ENCODE data around the gene S1PR2. TPM values are rescaled to one million over a fixed set of nuclear protein-coding genes. Genes with fewer than 3 reads are reported as not detected.
"Not testable (repeated sequence)": the region's sequence is repeated elsewhere in the genome, so short reads cannot be mapped to it uniquely, and the experiment has no call there.

Gene S1PR2
- total RNA-seq, 1 experiment from 2014 or later: 7.0 TPM

- Histone ChIP-seq H3K36me3 (no peaks in the 10 kb centered on the region), H3K27me3 (replicated peaks) (no peaks in the 10 kb centered on the region), H3K4me3 (no peak overlapping the region), H3K4me1 (replicated peaks) (peaks cover 11% of the 10 kb centered on the region), H3K27ac (no peak overlapping the region), H3K9me3 (replicated peaks) (no peaks in the 10 kb centered on the region; the same call in 1 of the 2 replicates)
- no peak for DNase-seq (ENCODE audit: low read depth in 1 of 2, low spot score in 2 of 2)
These were observed 27.4 kb downstream of the S1PR2 start for GRCh38 chr19:10203686-10204085.

DNA sequence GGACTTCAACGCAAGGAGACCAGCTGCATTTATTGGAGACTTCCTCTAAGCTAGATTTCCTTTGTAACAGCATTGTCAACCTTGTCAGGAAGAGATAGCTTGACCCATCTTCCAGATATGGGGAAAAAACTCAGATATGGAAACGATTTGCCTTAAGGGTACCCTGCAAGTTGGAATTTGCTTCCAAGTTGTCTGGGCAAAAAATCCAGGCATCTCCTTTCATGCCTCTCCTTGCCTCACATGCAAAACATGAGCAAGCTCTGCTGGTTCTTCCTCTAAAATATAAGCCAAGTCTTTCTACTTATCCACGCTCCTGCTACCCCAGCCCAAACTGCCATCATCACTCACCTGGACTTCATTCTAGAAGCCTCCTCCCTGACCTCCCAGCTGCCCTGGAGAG lies 30.0 kb downstream of the S1PR2 start:
- no peak for DNase-seq (ENCODE audit: low read depth in 1 of 2, low spot score in 2 of 2)
- no peaks in the 10 kb centered on the region for H3K9me3 ChIP-seq (replicated peaks)
- peaks cover 3% of the 10 kb centered on the region for H3K4me1 ChIP-seq (replicated peaks)
- no peaks in the 10 kb centered on the region for H3K27me3 ChIP-seq (replicated peaks)
- H3K36me3 ChIP-seq: no peaks in the 10 kb centered on the region
- H3K4me3 ChIP-seq: no peak overlapping the region
- no peak overlapping the region for H3K27ac ChIP-seq

DNA sequence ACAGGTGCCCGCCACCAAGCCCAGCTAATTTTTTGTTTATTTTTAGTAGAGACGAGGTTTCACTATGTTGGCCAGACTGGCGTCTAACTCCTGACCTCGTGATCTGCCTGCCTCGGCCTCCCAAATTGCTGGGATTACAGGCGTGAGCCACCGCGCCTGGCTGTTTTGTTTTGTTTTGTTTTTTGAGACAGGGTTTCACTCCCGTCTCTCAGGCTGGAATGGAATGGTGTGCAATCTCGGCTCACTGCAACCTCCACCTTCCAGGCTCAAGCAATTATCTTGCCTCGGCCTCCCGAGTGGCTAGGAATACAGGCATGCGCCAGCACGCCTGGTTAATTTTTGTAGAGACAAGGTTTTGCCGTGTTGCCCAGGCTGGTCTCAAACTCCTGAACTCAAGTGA lies 31.0 kb downstream of the S1PR2 start:
- not testable (repeated sequence) for H3K27me3 ChIP-seq (replicated peaks); H3K4me1 ChIP-seq (replicated peaks); H3K9me3 ChIP-seq (replicated peaks); H3K27ac ChIP-seq; H3K4me3 ChIP-seq; DNase-seq (ENCODE audit: low read depth in 1 of 2, low spot score in 2 of 2); H3K36me3 ChIP-seq

- DNase-seq (ENCODE audit: low read depth in 1 of 2, low spot score in 2 of 2); H3K4me1 ChIP-seq (replicated peaks); H3K27me3 ChIP-seq (replicated peaks); H3K27ac ChIP-seq; H3K4me3 ChIP-seq; H3K9me3 ChIP-seq (replicated peaks); H3K36me3 ChIP-seq: not testable (repeated sequence)
These were observed 32.1 kb downstream of the S1PR2 start for GRCh38 chr19:10198889-10199644.

DNA sequence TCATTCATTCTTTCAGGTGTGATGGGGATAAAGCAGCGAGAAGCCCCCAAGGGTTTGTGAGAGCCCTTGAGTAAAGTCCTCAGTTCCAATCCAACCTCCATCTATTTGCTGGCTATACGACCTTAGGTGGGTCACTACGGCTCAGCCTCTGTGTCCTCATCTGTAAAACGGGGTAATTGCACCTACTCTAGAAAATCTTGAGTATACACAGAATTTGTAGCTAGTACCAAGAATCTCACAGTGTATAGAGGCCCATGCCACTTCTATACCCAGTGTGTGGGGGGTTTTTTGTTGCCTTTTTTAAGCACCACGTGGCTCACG lies 36.0 kb downstream of the S1PR2 start:
- peaks cover 39% of the 10 kb centered on the region for H3K36me3 ChIP-seq
- peaks cover 25% of the 10 kb centered on the region for H3K4me1 ChIP-seq (replicated peaks)
- H3K27ac ChIP-seq: no peak overlapping the region
- DNase-seq (ENCODE audit: low read depth in 1 of 2, low spot score in 2 of 2): no peak
- peak overlapping the region; percentile 78 for H3K4me3 ChIP-seq
- no peaks in the 10 kb centered on the region for H3K27me3 ChIP-seq (replicated peaks)
- H3K9me3 ChIP-seq (replicated peaks): no peaks in the 10 kb centered on the region

DNA sequence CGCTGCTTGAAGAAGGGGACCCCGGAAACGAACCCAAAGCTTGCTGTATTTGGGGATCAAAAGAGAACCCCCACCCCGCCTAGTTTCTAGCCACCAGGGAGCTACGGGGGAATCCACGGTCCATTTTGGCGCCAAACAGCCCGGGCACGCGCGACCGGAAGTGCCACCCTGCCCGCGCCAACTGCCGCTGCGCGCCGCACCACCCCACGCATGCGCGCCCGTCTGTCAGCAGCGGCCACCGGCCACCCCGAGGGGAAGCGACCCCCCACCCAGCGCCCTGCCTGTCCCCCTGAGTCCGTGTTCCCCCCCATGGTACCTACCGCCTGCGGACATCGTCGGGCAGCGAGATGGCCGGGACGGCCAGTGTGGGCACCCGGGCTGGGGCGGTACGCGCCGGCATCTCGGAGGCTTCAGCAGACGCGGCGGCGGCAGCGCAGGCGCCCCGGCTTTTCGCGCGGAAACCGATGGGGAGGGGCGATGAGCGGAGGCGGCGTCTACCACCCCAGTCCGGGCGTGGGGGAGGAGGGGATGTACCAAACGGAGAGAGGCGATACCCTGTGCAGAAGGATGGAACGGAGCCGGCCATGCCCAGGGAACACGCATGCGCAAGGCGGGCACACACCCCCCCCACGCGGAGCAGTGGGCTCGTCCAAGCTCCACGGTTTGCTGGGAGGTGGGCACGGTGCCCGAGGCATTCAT lies 36.5 kb downstream of the S1PR2 start, which contains the start of gene DNMT1:
TSS of gene DNMT1 (minus strand) at position 454 of the 699 bp plus-strand sequence. CDS start at position 400, 54 bp downstream.
- H3K9me3 ChIP-seq (replicated peaks): no peaks in the 10 kb centered on the region

GRCh38 chr19:10193790-10194499 lies 37.2 kb downstream of the S1PR2 start:
- DNase-seq (ENCODE audit: low read depth in 1 of 2, low spot score in 2 of 2): peak; percentile 59 to 90
- Histone ChIP-seq H3K4me3 (peak overlapping the region; percentile 78), H3K27me3 (replicated peaks) (no peaks in the 10 kb centered on the region), H3K27ac (peak overlapping the region; percentile 95), H3K9me3 (replicated peaks) (no peaks in the 10 kb centered on the region), H3K36me3 (peaks cover 47% of the 10 kb centered on the region), H3K4me1 (replicated peaks) (peaks cover 25% of the 10 kb centered on the region)

More for the DNA sequence above, 36.5 kb downstream of the S1PR2 start, which contains the start of gene DNMT1:
- H3K4me3 ChIP-seq: peak within 1 kb of the TSS; percentile 78
- H3K4me1 ChIP-seq (replicated peaks): peaks cover 25% of the 10 kb centered on the region
- peaks cover 44% of the 10 kb centered on the region for H3K36me3 ChIP-seq
- H3K27ac ChIP-seq: peak within 1 kb of the TSS; percentile 95
- peak; percentile 98 to 99 for DNase-seq (ENCODE audit: low read depth in 1 of 2, low spot score in 2 of 2)
- H3K27me3 ChIP-seq (replicated peaks): no peaks in the 10 kb centered on the region

DNA sequence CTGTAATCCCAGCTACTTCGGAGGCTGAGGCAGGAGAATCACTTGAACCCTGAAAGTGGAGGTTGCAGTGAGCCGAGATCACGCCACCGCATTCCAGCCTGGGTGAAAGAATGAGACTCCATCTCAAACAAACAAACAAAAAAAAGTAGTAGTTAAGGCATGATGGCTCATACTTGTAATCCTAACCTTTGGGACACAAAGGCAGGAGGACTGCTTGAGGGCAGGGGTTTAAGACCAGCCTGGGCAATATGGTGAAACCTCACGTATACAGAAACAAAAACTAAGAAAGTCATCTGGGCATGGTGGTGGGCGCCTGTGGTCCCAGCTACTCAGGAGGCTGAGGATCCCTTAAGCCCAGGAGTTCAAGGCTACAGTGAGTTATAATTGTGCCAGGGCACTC lies 38.2 kb downstream of the S1PR2 start:
- Histone ChIP-seq H3K9me3 (replicated peaks) (no peaks in the 10 kb centered on the region), H3K27ac (0 out of 2 replicates have a peak overlapping the region, but pooled peaks have one; percentile 18), H3K4me1 (replicated peaks) (peaks cover 25% of the 10 kb centered on the region), H3K4me3 (peak overlapping the region; percentile 78; the same call in 1 of the 2 replicates), H3K27me3 (replicated peaks) (no peaks in the 10 kb centered on the region), H3K36me3 (peaks cover 57% of the 10 kb centered on the region)
- DNase-seq (ENCODE audit: low read depth in 1 of 2, low spot score in 2 of 2): no peak

DNA sequence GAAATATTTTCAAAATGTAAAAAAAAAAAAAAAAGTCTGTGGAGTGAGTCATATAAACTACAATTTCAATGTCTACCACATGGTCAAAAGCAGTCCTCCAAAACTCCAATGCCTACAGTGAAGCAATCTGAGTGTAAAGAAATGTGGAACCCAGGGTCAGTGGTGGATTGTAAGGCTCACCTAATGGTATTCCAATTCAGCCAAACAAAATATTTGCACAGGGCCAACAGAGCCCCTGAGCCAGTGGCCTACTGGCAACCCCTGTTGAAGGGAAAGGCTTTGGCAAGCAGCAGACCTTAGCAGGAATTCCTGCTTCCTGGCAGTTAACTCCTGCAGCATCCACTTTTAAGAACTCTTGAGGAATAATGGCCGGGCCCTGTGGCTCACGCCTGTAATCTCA lies 39.8 kb downstream of the S1PR2 start:
- peaks cover 25% of the 10 kb centered on the region for H3K4me1 ChIP-seq (replicated peaks)
- DNase-seq (ENCODE audit: low read depth in 1 of 2, low spot score in 2 of 2): peak; percentile 35 to 48
- no peak overlapping the region for H3K4me3 ChIP-seq
- H3K27ac ChIP-seq: no peak overlapping the region
- peaks cover 73% of the 10 kb centered on the region for H3K36me3 ChIP-seq
- H3K9me3 ChIP-seq (replicated peaks): no peaks in the 10 kb centered on the region
- no peaks in the 10 kb centered on the region for H3K27me3 ChIP-seq (replicated peaks)

DNA sequence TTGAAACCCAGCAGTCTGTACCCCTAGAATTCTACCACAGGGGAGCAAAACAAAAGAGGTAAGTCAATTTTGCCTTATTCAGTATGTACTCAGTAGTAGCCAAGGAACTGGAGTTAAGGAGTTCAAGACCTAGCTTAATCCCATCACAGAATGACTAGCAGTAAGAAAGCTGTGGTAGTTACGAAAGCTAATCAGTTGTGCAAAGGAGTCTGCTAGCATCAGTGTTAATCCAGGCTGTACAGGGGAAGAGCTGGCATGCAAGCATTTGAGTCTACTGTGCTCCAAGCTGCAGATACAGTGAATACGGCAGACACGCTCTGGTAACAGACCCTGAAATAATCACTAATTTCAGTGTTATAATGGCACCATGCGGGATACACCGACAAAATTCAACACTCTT lies 41.1 kb downstream of the S1PR2 start:
- Histone ChIP-seq H3K36me3 (peaks cover 86% of the 10 kb centered on the region), H3K4me3 (no peak overlapping the region), H3K4me1 (replicated peaks) (peaks cover 22% of the 10 kb centered on the region), H3K27me3 (replicated peaks) (no peaks in the 10 kb centered on the region), H3K27ac (no peak overlapping the region), H3K9me3 (replicated peaks) (no peaks in the 10 kb centered on the region)
- no peak for DNase-seq (ENCODE audit: low read depth in 1 of 2, low spot score in 2 of 2)

DNA sequence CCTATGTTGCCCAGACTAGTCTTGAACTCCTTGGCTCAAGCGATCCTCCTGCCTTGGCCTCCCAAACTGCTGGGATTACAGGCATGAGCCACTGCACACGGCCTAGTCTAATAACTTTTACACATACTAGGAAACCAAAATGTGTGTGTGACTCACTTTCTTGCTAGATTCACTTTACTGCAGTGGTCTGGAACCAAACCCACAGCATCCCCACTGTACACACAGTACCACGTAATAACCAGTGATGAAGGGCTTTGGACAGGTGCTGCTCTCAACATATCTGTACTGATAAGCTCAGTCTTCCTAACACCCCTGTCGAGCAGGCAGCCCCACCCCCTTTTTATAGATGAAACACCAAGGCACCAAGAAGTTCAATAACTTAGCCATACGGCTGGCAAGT lies 41.5 kb downstream of the S1PR2 start:
- peaks cover 90% of the 10 kb centered on the region for H3K36me3 ChIP-seq
- H3K4me3 ChIP-seq: no peak overlapping the region
- no peaks in the 10 kb centered on the region for H3K9me3 ChIP-seq (replicated peaks)
- peaks cover 22% of the 10 kb centered on the region for H3K4me1 ChIP-seq (replicated peaks)
- no peak for DNase-seq (ENCODE audit: low read depth in 1 of 2, low spot score in 2 of 2)
- no peak overlapping the region for H3K27ac ChIP-seq
- no peaks in the 10 kb centered on the region for H3K27me3 ChIP-seq (replicated peaks)

GRCh38 chr19:10187315-10187714 lies 43.8 kb downstream of the S1PR2 start:
- Histone ChIP-seq H3K4me1 (replicated peaks) (peaks cover 11% of the 10 kb centered on the region), H3K9me3 (replicated peaks) (no peaks in the 10 kb centered on the region; the same call in 1 of the 2 replicates), H3K4me3 (no peak overlapping the region), H3K27me3 (replicated peaks) (no peaks in the 10 kb centered on the region), H3K27ac (no peak overlapping the region), H3K36me3 (peaks cover 89% of the 10 kb centered on the region)
- no peak for DNase-seq (ENCODE audit: low read depth in 1 of 2, low spot score in 2 of 2)

DNA sequence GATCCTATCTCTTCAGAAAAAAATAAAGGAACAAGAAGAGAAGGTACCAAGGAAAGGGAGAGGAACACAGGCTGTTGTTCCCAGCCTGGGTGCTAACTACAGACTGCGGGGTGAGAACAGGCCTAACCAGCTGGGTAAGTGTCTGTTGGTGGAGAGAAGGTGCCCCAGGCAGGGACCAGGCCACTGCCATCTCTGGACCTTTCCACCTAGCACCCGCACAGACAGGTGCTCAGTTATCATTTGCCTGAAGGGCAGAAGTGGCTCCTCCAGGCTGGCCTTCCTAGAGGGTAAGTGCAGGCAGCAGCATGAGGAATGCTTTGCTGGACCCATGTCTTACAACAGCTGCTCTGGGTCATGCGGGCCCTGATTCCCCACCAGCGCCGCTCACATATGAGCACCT lies 46.5 kb downstream of the S1PR2 start:
- no peak for DNase-seq (ENCODE audit: low read depth in 1 of 2, low spot score in 2 of 2)
- Histone ChIP-seq H3K9me3 (replicated peaks) (no peaks in the 10 kb centered on the region; the same call in 1 of the 2 replicates), H3K36me3 (peaks cover 91% of the 10 kb centered on the region), H3K27ac (no peak overlapping the region), H3K4me1 (replicated peaks) (no peaks in the 10 kb centered on the region), H3K4me3 (no peak overlapping the region), H3K27me3 (replicated peaks) (no peaks in the 10 kb centered on the region)

GRCh38 chr19:10183926-10184325 lies 47.2 kb downstream of the S1PR2 start:
- H3K27ac ChIP-seq: no peak overlapping the region
- no peaks in the 10 kb centered on the region for H3K27me3 ChIP-seq (replicated peaks)
- H3K9me3 ChIP-seq (replicated peaks): no peaks in the 10 kb centered on the region; the same call in 1 of the 2 replicates
- no peak for DNase-seq (ENCODE audit: low read depth in 1 of 2, low spot score in 2 of 2)
- no peaks in the 10 kb centered on the region for H3K4me1 ChIP-seq (replicated peaks)
- peaks cover 95% of the 10 kb centered on the region for H3K36me3 ChIP-seq
- H3K4me3 ChIP-seq: no peak overlapping the region

Data from SJSA1 (cell line).